Stimulated activated CD4-positive, alpha-beta T cell treated with anti-CD3 and anti-CD28 coated beads, Interleukin-12 subunit alpha, Interleukin-12 subunit beta, amount 100 ng/mL, for 24 hours (primary cell): Measurements from ENCODE around the gene CNTD1.
"Not testable (repeated sequence)": the region's sequence is repeated elsewhere in the genome, so short reads cannot be mapped to it uniquely, and the experiment has no call there.

ENCODE experiments used
- DNase-seq, 2 experiments: peaks; one replicate each; pipeline ENCODE4 v3.0.0-alpha.2; 2020; ENCODE audit warnings: low read depth in 2 of 2

The CNTD1 gene

DNA sequence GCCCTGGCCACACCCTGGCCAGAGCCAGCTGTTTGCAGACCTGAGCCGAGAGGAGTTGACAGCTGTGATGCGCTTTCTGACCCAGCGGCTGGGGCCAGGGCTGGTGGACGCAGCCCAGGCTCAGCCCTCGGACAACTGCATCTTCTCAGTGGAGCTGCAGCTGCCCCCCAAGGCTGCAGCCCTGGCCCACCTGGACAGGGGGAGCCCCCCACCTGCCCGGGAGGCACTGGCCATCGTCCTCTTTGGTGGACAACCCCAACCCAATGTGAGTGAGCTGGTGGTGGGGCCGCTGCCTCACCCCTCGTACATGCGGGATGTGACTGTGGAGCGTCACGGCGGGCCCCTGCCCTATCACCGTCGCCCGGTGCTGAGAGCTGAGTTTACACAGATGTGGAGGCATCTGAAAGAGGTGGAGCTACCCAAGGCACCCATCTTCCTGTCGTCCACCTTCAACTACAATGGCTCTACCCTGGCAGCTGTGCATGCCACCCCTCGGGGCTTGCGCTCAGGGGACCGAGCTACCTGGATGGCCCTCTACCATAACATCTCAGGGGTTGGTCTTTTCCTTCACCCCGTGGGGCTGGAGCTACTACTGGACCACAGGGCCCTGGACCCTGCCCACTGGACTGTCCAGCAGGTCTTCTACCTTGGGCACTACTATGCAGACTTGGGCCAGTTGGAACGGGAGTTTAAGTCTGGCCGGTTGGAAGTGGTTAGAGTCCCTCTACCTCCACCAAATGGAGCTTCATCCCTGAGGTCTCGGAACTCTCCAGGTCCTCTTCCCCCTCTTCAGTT, 46.3 kb downstream of the CNTD1 start:
- no peak for DNase-seq

- DNase-seq: no peak
Observed at GRCh38 chr17:42845556-42845917, 46.9 kb downstream of the CNTD1 start.

- peak in 1 of 2 experiments; percentile 36 for DNase-seq
Observed at GRCh38 chr17:42845918-42846593, 47.4 kb downstream of the CNTD1 start.

DNA sequence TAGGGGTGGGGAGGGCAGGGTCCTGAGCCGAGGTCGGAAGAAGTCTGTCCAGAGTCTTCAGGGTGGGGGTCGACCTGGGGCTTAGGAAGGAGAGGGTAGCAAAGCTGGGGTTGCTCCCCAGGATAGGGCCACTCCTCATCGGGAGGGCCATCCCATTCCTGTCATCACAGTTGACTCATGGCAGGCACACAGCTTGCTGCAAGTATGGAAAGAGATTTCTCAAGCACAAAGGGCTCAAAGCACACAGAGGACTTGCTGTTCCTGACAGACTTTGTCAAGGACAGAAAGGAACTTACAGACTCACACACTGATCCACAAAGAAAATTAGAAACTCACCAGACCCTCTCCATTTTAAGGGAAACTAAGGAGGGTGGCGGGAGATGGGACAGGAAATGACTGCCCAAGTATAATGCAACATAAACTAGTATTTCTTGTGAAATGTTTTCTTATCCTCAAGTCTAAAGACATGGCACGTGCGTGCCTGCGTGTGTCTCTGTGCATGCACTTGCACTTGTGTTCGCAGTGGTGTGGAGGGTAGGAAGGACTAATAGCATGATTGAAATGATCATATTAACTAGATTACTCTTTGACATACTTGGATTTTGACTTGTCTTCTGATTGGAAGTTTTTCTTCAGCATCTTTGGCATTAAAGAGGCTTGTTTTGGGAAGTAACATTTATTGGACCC, 48.1 kb downstream of the CNTD1 start:
- no peak for DNase-seq

DNA sequence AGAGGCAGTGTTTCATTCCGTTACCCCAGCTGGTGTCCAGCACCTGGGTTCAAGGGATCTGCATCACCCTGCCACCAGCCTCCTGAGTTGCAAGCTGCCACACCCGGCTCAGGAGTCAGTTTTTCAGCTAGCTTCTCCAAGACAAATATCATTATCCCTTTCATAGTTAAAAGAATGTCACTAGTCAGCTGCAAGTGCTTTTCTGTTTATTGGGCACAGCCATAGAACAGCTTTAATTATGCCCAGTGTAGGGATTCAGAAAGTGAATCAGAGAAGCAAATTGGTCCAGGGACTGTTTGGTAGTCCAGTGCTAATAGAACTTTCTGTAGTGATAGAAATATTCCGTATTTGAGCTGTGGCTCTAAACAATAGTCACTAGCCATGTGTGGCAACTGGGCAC, 49.4 kb downstream of the CNTD1 start:
- no peak for DNase-seq

DNA sequence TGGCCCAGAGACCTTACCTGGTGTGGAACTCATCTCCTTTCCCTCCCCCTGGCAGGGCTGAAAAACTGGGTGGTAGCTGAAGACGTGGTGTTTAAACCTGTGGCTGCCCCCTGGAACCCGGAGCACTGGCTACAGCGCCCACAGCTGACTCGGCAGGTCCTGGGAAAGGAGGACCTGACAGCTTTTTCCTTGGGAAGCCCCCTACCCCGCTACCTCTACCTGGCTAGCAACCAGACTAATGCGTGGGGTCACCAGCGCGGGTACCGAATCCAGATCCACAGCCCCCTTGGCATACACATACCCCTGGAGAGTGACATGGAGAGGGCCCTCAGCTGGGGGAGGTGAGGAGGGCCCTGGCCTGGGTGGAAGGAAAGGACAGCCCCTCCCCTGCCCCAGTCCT, 50.4 kb downstream of the CNTD1 start:
- DNase-seq: no peak

- DNase-seq: no peak
Observed at GRCh38 chr17:42849451-42850181, 51.0 kb downstream of the CNTD1 start.

- DNase-seq: no peak
Observed at GRCh38 chr17:42850954-42851353, 52.3 kb downstream of the CNTD1 start, which contains the start of gene AOC3. AOC3 (plus strand) TSS chr17:42851199; CDS start chr17:42851344, 145 bp downstream.

DNA sequence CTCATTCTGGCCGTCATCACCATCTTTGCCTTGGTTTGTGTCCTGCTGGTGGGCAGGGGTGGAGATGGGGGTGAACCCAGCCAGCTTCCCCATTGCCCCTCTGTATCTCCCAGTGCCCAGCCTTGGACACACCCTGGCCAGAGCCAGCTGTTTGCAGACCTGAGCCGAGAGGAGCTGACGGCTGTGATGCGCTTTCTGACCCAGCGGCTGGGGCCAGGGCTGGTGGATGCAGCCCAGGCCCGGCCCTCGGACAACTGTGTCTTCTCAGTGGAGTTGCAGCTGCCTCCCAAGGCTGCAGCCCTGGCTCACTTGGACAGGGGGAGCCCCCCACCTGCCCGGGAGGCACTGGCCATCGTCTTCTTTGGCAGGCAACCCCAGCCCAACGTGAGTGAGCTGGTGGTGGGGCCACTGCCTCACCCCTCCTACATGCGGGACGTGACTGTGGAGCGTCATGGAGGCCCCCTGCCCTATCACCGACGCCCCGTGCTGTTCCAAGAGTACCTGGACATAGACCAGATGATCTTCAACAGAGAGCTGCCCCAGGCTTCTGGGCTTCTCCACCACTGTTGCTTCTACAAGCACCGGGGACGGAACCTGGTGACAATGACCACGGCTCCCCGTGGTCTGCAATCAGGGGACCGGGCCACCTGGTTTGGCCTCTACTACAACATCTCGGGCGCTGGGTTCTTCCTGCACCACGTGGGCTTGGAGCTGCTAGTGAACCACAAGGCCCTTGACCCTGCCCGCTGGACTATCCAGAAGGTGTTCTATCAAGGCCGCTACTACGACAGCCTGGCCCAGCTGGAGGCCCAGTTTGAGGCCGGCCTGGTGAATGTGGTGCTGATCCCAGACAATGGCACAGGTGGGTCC, 52.9 kb downstream of the CNTD1 start:
- DNase-seq: not testable (repeated sequence)

DNA sequence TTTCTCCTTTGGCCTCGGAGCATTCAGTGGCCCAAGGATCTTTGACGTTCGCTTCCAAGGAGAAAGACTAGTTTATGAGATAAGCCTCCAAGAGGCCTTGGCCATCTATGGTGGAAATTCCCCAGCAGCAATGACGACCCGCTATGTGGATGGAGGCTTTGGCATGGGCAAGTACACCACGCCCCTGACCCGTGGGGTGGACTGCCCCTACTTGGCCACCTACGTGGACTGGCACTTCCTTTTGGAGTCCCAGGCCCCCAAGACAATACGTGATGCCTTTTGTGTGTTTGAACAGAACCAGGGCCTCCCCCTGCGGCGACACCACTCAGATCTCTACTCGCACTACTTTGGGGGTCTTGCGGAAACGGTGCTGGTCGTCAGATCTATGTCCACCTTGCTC, 53.7 kb downstream of the CNTD1 start:
- DNase-seq: no peak

- no peak for DNase-seq
Observed at GRCh38 chr17:42853004-42853403, 54.3 kb downstream of the CNTD1 start.

GRCh38 chr17:42853597-42853967, 54.9 kb downstream of the CNTD1 start:
- no peak for DNase-seq

DNA sequence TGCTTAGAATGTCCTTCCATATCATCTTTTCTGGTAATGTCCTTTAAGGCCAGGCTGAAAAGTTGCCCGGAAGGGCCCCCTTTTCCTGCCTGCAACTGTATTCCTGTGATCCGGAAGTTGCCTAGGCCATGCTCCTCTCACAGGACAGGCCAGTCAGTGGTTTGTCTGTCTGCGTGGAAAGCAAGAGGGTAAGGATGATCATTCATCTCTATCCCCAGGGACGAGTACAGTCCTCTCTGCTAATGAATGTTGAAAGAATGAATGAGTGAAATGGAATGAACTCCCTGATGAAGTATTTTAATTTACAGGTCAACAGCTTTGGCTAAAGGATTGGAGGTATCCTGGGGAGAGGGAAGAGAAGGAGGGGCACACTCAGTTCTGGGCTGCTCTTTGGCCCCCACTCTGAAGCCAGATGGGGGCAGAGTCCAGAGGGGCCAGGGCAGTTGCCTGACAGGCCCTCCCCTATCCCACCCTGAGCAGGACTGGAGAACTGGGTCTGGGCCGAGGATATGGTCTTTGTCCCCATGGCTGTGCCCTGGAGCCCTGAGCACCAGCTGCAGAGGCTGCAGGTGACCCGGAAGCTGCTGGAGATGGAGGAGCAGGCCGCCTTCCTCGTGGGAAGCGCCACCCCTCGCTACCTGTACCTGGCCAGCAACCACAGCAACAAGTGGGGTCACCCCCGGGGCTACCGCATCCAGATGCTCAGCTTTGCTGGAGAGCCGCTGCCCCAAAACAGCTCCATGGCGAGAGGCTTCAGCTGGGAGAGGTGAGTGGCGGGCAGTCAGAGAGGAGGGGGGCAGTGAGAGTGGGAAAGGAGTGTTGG, 55.5 kb downstream of the CNTD1 start:
- no peak for DNase-seq

- DNase-seq: no peak
Observed at GRCh38 chr17:42855048-42855596, 56.5 kb downstream of the CNTD1 start.

GRCh38 chr17:42856093-42856492, 57.4 kb downstream of the CNTD1 start:
- DNase-seq: not testable (repeated sequence)

DNA sequence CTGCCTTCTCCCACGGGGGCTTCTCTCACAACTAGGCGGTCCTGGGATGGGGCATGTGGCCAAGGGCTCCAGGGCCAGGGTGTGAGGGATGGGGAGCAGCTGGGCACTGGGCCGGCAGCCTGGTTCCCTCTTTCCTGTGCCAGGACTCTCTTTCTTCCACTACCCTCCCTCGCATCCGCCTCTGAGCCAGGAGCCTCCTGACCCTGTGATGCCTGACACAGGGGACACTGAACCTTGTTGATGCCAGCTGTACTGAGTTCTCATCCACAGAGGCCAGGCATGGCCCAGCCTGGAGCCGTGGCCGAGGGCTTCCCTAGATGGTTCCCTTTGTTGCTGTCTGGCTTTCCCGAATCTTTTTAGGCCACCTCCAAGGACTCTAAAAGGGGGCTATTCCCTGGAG, 57.9 kb downstream of the CNTD1 start:
- DNase-seq: not testable (repeated sequence)

DNA sequence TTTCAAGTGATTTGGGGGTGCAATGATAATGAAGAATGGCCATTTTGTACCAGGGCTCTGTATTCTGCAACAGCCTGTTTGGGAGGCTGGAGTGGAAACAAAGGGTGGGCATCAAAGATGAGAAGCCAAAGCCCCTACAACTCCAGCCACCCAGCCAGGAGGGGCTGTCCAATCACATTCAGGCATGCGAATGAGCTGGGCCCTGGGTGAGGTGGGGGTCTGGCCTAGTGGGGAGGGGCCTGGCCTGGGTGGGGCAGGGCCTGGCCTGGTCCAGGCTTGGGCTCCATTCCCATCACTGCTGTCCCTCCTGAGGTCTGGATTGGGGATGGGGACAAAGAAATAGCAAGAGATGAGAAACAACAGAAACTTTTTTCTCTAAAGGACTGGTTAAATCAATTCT, 58.7 kb downstream of the CNTD1 start:
- no peak for DNase-seq
